Fibroblast of skin of back (primary cell): ENCODE results near the gene WNT2B.

Source experiments
- DNase-seq: peaks from one replicate; pipeline ENCODE4 v3.0.0-alpha.2; 2013

WNT2B gene

DNA sequence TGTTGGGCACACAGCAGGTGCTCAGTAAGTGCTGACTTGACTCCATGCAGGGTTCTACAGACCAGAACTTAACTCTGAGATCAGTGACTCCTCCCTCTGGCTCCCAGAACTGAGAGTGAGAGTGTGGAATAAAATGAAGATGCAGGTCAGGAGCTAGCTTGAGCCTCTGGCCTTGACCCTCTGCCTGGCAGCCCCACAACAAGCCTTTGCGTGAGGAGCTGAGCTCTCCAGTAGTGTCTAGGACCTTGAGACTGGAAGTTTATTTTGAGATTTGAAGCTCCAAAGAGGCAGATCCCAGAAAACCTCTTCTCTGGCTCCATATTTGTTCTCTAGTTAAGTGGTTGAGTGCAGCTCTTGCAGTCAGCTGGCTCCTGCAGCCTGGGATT, 3.4 kb upstream of the WNT2B start:
- no peak for DNase-seq

GRCh38 chr1:112505878-112506277, 2.9 kb upstream of the WNT2B start:
- DNase-seq = no peak

- no peak for DNase-seq
Measured at GRCh38 chr1:112506306-112506705, 2.5 kb upstream of the WNT2B start.

DNA sequence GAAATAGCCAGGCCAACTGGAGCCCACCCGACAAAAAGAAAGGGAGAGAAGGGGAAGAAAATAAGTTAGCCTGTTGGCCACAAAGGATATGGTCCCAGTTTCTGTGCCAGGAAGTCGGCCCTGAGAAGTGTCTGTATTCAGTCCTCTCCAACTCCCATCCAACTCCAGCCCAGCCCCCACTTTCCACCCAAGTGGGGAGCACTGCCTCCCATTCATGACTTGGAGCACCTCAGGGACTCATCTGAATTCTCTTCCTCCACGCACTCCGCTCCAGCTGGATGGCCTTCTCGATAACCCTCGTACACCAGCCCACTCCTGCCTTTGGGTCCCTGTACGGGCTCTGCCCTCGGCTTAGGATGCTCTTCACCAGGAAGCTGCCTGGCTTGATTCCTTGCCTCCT, 2.0 kb upstream of the WNT2B start:
- DNase-seq = no peak

- no peak for DNase-seq
Measured at GRCh38 chr1:112507336-112507735, 1.4 kb upstream of the WNT2B start.

GRCh38 chr1:112507921-112508277, 866 bp upstream of the WNT2B start:
- no peak for DNase-seq

- no peak for DNase-seq
Measured at GRCh38 chr1:112509005-112509659, 367 bp downstream of the WNT2B start.

DNA sequence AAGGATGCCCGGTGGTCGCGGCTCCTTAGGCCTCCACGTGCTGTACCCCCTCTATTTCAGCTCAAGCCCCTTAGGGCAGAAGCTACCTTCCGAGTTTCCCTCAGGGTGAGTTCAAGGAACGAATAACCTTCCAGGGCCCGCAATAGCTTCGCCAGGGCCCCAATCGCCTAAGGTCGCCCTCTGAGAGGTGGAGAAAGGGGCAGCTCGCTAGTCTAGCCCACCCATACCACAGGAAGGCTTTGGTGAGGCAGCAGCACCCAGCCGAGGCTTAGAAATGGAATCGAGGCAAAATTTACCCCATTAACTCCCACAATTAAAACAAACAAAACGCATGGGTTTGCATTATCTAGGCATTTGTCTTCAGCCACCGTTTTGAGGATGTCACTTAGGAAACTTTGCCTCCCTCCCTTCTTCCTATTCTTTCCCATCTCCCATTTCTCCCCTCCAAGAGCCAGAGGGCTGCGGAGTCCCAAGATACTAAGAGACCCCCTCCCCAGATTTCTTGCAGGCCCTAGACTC, 954 bp downstream of the WNT2B start:
- no peak for DNase-seq

- DNase-seq = no peak
Measured at GRCh38 chr1:112510340-112510739, 1.6 kb downstream of the WNT2B start.

DNA sequence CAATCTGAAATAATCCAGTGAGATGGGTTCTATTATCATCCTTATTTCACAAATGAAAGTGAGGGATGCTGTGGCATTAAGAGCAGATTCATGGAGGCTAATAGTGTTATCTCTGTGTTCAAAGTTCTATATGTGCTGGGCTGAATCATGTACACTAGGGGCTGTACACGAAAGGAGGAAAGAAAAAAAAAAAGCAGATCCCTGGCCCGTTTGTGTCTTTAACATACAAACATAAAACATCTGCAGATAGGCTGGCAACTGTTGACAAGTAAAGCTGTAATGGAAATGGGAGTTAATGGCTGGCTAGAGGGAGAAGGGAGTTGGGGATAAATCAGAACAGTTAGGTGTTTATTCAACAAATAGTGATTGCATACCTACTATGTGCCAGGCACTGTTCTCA, 3.1 kb downstream of the WNT2B start:
- no peak for DNase-seq

GRCh38 chr1:112513112-112513870, 4.5 kb downstream of the WNT2B start:
- DNase-seq = no peak

- DNase-seq = no peak
Measured at GRCh38 chr1:112514901-112515300, 6.1 kb downstream of the WNT2B start.

GRCh38 chr1:112515311-112516009, 6.7 kb downstream of the WNT2B start:
- peak; percentile 65 for DNase-seq

DNA sequence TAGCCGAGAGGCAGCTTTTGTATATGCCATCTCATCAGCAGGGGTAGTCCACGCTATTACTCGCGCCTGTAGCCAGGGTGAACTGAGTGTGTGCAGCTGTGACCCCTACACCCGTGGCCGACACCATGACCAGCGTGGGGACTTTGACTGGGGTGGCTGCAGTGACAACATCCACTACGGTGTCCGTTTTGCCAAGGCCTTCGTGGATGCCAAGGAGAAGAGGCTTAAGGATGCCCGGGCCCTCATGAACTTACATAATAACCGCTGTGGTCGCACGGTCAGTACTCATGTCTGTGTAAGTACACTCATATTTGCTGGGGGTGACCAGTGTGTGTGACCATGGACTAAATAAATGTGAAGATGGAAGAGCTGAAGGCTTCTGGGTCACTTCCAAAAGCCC, 7.4 kb downstream of the WNT2B start:
- DNase-seq = no peak

DNA sequence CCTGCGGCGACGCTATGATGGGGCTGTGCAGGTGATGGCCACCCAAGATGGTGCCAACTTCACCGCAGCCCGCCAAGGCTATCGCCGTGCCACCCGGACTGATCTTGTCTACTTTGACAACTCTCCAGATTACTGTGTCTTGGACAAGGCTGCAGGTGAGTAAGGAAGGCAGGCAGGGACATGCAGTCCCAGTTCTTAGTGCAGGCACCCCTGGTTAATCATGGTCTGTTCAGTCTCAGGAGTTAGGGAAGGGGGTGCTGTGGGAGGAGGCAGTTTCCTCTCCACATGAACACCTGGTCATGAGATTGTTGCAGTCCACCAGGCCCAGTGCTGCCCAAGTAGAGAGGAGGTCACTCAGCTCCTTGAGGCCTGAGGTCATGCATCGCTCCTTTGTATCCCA, 8.5 kb downstream of the WNT2B start:
- no peak for DNase-seq

DNA sequence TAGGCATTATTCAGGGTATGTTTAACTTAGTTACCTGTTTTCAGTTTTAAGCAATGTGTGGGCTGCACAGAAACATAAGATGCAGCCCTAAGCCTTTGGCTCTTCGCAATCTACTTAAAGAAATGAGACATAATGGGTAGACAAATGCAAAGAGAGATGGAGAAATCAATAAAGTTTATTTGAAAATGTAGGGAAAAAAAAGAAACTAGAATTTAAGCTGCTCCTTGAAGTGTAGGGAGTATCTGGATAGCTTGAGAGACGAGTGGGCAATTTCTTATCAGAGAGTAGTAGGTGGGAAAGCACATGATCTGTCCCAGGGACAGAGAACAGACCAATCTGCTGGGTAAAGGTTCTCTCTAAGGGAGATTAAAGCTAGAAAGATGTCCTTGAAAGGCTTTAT, 8.9 kb downstream of the WNT2B start:
- DNase-seq = no peak

- no peak for DNase-seq
Measured at GRCh38 chr1:112518186-112518585, 9.4 kb downstream of the WNT2B start.

GRCh38 chr1:112520166-112520565, 11.4 kb downstream of the WNT2B start:
- no peak for DNase-seq

- DNase-seq = peak; percentile 98
Measured at GRCh38 chr1:112522621-112523020, 13.9 kb downstream of the WNT2B start.

- peak; percentile 89 for DNase-seq
Measured at GRCh38 chr1:112524251-112524650, 15.5 kb downstream of the WNT2B start.

- peak; percentile 53 for DNase-seq
Measured at GRCh38 chr1:112524986-112525385, 16.2 kb downstream of the WNT2B start.

DNA sequence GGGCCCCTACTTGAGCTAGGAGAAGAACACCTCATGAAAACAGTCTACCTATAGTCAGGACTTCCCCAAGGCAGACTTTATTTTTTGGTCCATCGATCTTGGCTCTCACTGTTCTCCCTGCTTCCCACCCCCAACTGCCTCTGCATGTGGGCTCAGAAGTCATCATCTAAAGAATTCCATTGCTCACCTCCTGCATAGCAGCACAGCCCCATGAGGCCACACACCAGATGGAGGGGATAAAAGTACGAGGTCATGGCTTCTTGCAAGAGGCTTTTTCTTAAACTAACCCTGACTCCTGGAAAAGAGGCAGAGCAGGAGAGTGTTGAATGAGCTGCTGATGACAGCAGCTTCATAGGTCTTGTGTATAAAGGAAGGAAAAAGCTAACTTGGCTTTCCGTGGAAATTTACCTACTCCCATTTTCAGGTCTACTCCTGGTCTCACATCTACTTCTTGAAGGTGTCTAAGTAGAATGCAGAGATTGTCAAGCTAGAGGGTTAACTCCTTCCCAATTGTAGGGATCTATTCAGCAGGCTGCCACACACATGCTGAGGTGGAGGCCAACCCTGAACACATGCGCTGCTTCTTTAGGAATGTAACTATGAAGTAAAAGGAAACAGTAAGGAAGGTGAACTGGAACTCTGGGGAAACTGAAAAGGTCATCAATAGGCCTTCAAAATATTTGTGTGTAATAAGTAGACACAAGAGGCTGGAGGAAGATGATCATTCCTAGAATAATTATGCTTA, 18.7 kb downstream of the WNT2B start:
- DNase-seq = peak; percentile 80

DNA sequence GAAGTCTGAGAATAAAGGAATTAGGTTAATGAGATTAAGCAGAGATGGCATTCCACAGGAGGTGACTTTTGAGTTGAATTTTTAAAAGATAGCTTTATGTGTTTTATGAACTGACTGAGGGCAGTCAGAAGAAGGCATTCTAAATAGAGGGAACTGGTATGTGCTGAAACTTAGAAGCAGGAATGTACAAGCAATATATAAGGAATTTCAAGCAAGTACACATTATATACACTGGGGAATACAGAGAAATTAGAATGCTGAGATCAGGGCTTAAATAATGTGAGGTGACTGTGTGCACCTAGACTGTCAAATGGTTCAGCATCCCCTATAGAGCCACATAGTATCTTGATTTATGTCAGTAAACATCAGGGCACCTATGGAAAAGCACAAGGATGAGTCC, 19.3 kb downstream of the WNT2B start:
- DNase-seq = peak; percentile 82
